ENCODE measurements around the gene ZNF219.

- TF ChIP-seq CTCF (IDR thresholded peaks at IDR 0.05; ENCODE audit: insufficient read depth, low read depth, low read length) (no peak), EZH2 (IDR thresholded peaks at IDR 0.05; ENCODE audit: insufficient read depth, low read length) (no peak)
Measured at GRCh38 chr14:21056520-21057163, 41.8 kb downstream of the ZNF219 start.
